Upper lobe of left lung (tissue), 4 donors: ENCODE data around the gene XXYLT1.

Experiments used
- CTCF ChIP-seq, 6 experiments: fragments of 450-650 bp in 4 of 6; fragments of 200-600 bp in 2 of 6; sonication (generic) in 2 of 6; IDR thresholded peaks; one replicate each; pipeline ENCODE4 v1.5.1; 2016 to 2019; ENCODE audit warnings: antibody characterized with exemption in 6 of 6
- POLR2AphosphoS5 ChIP-seq, 2 donors: sonication (generic); formaldehyde crosslinking; IDR thresholded peaks; one replicate each; pipeline ENCODE4 v1.5.1; 2017; ENCODE audit warnings: antibody characterized with exemption in 2 of 2

- no peak for TF ChIP-seq CTCF (IDR thresholded peaks at IDR 0.05)
- no peak for TF ChIP-seq POLR2AphosphoS5 (IDR thresholded peaks at IDR 0.05)
Observed at GRCh38 chr3:195068084-195069080, 202.6 kb downstream of the XXYLT1 start.
